ENCODE data around the gene KLHL22.

DNA sequence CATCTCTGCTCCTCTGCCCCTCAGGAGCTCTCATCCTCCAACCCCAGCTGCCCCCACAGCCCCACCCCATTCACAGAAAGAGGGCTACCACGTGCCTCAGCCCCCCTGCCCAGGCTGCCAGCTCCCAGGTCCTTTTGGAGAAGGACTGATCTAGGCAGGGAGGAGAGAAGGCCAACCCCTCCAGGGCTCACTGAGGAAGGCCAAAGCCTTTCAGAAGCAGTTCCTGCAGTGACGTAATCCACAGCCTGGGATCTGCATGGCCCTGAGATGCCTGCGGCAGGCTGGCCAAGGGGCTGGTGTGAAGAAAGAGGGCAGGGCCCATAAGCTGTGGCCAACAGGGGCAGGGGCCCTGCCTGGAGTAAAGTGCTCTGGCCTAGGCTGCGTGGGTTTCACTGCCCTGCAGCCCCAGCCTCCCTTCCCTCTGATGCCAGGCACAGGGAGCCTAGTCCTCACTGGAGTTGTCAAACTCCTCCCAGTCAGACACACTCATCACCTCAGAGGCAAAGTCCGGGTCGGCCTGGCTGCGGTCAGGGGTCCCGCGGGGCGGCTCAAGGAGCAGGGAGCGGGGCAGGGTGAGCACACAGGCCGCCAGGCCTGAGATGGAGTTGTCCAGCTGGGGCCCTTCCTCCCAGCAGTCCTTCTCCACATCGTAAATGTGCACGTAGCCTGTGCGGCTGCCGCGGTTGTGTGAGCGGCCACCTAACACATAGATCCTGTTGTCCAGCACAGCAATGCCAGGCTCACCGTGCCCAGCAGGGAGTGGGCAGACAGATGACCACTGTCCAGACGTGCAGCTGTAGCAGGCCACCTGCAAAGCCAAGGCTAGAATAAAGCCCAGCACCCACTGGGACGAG, 53.7 kb downstream of the KLHL22 start:
- TF ChIP-seq, protein P1, sequence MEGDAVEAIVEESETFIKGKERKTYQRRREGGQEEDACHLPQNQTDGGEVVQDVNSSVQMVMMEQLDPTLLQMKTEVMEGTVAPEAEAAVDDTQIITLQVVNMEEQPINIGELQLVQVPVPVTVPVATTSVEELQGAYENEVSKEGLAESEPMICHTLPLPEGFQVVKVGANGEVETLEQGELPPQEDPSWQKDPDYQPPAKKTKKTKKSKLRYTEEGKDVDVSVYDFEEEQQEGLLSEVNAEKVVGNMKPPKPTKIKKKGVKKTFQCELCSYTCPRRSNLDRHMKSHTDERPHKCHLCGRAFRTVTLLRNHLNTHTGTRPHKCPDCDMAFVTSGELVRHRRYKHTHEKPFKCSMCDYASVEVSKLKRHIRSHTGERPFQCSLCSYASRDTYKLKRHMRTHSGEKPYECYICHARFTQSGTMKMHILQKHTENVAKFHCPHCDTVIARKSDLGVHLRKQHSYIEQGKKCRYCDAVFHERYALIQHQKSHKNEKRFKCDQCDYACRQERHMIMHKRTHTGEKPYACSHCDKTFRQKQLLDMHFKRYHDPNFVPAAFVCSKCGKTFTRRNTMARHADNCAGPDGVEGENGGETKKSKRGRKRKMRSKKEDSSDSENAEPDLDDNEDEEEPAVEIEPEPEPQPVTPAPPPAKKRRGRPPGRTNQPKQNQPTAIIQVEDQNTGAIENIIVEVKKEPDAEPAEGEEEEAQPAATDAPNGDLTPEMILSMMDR (conservative IDR thresholded peaks at IDR 0.05; ENCODE audit: low read depth, low read length): no peak
- TF ChIP-seq EZH2 (IDR thresholded peaks at IDR 0.05; ENCODE audit: borderline replicate concordance, low read depth, low read length, poor library complexity, severe bottlenecking): no peak
